HFF-Myc (cell line): Measurements from ENCODE around the gene YIPF6.
"Not testable (repeated sequence)": the region's sequence is repeated elsewhere in the genome, so short reads cannot be mapped to it uniquely, and the experiment has no call there.

Experiments
- DNase-seq: peaks from one replicate; pipeline ENCODE4 v3.0.0-alpha.2; 2011; ENCODE audit warnings: low read depth; ENCODE audit errors: extremely low read depth
- H3K4me3 ChIP-seq: replicated peaks from 2 replicates; pipeline ENCODE4 v1.5.1; 2011; ENCODE audit warnings: low read depth, mild to moderate bottlenecking, control low read depth, low read length
- TF ChIP-seq, protein P1 (sequence below): IDR thresholded peaks from 2 replicates; pipeline ENCODE4 v1.5.1; 2012; ENCODE audit warnings: mild to moderate bottlenecking, low read depth, low read length, control low read depth; ENCODE audit errors: missing control alignments

The YIPF6 gene

DNA sequence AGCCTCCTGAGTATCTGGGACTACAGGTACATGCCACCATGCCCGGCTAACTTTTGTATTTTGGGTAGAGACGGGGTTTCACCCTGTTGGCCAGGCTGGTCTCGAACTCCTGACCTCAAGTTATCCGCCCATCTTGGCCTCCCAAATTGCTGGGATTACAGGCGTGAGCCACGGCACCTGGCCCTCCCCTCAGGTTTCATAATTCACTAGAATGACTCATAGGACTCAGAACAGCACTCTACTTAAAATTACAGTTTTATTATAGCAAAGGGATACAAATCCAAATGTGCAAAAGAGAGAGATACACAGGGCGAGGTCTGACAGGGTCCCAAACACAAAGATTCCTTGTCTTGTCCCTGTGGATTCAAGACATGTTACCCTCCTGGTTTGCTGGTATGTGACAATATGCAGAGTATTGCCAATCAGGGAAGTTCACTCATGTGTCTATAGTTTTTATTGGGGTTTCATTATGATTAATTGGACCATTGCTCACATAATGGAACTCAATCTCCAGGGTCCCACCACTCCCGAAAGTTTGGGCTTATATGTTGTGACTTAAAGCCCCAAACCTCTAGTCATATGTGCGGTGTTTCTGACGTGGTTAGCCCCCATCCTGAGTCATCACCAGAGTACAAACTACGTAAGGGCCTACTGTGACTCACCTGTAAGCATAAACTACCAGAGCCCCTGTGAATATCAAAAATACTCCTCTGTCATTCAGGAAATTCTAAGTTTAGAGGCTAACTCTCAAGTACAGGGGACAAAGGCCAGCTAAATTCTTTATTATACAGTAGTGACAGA, 5.2 kb downstream of the YIPF6 start:
- DNase-seq, result no peak
- TF ChIP-seq, protein P1, sequence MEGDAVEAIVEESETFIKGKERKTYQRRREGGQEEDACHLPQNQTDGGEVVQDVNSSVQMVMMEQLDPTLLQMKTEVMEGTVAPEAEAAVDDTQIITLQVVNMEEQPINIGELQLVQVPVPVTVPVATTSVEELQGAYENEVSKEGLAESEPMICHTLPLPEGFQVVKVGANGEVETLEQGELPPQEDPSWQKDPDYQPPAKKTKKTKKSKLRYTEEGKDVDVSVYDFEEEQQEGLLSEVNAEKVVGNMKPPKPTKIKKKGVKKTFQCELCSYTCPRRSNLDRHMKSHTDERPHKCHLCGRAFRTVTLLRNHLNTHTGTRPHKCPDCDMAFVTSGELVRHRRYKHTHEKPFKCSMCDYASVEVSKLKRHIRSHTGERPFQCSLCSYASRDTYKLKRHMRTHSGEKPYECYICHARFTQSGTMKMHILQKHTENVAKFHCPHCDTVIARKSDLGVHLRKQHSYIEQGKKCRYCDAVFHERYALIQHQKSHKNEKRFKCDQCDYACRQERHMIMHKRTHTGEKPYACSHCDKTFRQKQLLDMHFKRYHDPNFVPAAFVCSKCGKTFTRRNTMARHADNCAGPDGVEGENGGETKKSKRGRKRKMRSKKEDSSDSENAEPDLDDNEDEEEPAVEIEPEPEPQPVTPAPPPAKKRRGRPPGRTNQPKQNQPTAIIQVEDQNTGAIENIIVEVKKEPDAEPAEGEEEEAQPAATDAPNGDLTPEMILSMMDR, result no peak
- H3K4me3 ChIP-seq, result no peak overlapping the region

GRCh38 chrX:68506649-68507048, 7.8 kb downstream of the YIPF6 start:
- no peak for DNase-seq
- no peak overlapping the region for H3K4me3 ChIP-seq
- TF ChIP-seq, protein P1, result no peak

- no peak for DNase-seq
- TF ChIP-seq, protein P1, result no peak
- H3K4me3 ChIP-seq, result no peak overlapping the region
Observed at GRCh38 chrX:68508799-68509198, 9.9 kb downstream of the YIPF6 start.

DNA sequence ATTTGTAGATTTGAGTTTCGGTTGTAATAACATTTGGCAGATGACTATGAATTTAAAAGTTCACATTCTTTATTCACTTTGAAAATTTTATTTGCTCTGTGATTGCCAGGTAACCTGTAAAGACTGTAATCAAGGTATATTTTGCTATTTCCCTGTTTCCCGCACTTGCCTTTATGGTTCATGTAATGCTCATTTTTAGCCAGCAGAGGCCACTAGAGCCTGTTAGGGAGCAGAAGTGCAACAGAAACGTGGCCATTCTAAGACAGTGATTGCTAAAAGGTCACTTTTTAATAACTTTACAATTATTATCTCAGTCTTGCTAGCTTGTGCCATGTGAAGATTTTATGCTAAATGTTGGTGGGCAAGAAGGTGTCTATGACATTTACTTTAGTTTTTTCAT, 12.4 kb downstream of the YIPF6 start:
- TF ChIP-seq, protein P1, result peak; percentile 60
- no peak overlapping the region for H3K4me3 ChIP-seq
- DNase-seq, result no peak

- H3K4me3 ChIP-seq, result not testable (repeated sequence)
Observed at GRCh38 chrX:68524680-68525079, 25.8 kb downstream of the YIPF6 start.

DNA sequence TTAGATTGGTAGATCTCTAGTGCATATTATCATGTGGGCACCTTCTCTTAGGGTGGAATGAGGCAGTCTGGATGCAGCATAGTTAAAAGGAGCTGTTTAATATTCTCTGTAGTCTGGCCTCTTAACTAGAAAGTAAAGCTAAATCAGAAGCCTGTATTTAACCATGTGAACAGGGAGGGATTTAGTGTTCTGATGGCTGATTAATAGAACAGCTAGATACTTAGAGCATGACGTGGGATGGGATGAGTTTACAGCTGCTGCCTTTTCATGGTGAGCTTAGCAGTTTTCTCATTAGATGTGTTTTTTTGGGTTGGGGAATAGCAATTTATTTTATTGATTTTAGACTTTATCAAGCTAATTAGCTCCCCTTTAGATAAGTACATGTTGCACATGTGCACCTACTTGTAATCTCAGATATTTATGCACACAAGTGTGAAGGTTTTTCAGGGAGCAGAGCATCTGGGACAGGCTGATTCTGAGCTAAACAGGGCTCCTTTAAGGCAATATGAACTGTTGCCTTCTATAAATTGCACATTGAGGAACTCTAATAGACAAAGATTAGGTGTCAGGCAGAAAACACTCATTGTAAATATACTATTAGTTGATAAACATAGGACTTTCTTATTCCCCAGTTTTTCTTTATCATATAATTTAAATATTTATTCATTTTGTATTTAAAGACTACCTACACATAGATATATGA, 34.1 kb downstream of the YIPF6 start:
- TF ChIP-seq, protein P1, result no peak
- no peak overlapping the region for H3K4me3 ChIP-seq
- no peak for DNase-seq

More at GRCh38 chrX:68524680-68525079, 25.8 kb downstream of the YIPF6 start:
- DNase-seq, result not testable (repeated sequence)

DNA sequence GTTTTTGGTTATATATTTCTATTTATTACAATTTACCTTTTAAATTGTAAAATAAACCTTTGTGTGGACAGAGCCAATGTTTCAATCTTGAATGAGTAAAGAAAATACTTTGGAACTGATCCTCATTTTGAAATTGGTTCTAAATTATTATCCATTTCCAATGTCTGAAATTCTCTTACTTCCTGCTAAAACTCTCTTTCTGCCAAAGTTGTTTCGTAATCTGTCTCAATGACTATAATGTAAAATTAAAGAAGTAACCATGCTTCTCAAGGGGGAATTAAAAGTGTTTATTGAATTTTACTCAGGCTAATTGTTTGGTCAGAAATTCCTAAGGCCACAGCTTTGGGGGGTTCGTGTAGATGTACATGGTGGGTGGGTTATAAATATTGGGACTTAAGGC, 34.8 kb downstream of the YIPF6 start:
- TF ChIP-seq, protein P1, result no peak
- H3K4me3 ChIP-seq, result no peak overlapping the region

More for the DNA sequence above, 34.8 kb downstream of the YIPF6 start:
- no peak for DNase-seq
